T-helper 22 cell (primary cell): ENCODE data around the gene CALCB.

Source experiments
- DNase-seq: peaks from one replicate; pipeline ENCODE4 v3.0.0-alpha.2; 2020; ENCODE audit warnings: low read depth

CALCB gene

GRCh38 chr11:15118431-15118830 lies 45.0 kb downstream of the CALCB start:
- DNase-seq, result no peak

GRCh38 chr11:15119352-15119751 lies 46.0 kb downstream of the CALCB start:
- DNase-seq, result no peak

- no peak for DNase-seq
These were observed 46.4 kb downstream of the CALCB start for GRCh38 chr11:15119826-15120225.

GRCh38 chr11:15123849-15124248 lies 50.5 kb downstream of the CALCB start:
- no peak for DNase-seq

- no peak for DNase-seq
These were observed 51.1 kb downstream of the CALCB start for GRCh38 chr11:15124528-15124927.

GRCh38 chr11:15127341-15127740 lies 53.9 kb downstream of the CALCB start:
- DNase-seq, result no peak
